Panc1 (cell line): ENCODE measurements around the gene LSM10. TPM values are rescaled to one million over a fixed set of nuclear protein-coding genes. Genes with fewer than 3 reads are reported as not detected.
A peak's percentile ranks its signal among the peaks of the same experiment; 100 is the strongest.

Experiments used
- ATAC-seq: fragments of 200-7000 bp; cut with Tn5 transposase; 2 replicates; pipeline ENCODE4 v1.9.1; 2020; ENCODE audit warnings: mild to moderate bottlenecking, moderate library complexity
- BruUV-seq: library from RNA; stranded (reverse); fragments of 400-500 nt; replicated peaks from 2 replicates; lab custom pipeline; 2021; lab: Mats Ljungman, UMichigan
- CTCF ChIA-PET: fragments of 300-600 bp; sonication (Branson Sonifier 250); formaldehyde crosslinking; loops from one replicate; lab custom pipeline; 2022; ENCODE audit warnings: antibody characterized with exemption; lab: Charles Lee
- POLR2A ChIA-PET: fragments of 300-600 bp; sonication (Branson Sonifier 250); formaldehyde crosslinking; loops from one replicate; lab custom pipeline; 2022; ENCODE audit warnings: antibody characterized with exemption; lab: Charles Lee
- DNase-seq: peaks from one replicate; pipeline ENCODE4 v3.0.0-alpha.2; 2010; ENCODE audit warnings: low read depth, low spot score
- H3K27ac ChIP-seq: 2 replicates; pipeline ENCODE4 v1.5.1; 2011; ENCODE audit warnings: mild to moderate bottlenecking, low read length, inconsistent platforms
- H3K27me3 ChIP-seq: fragments of 200-500 bp; sonication (Bioruptor generic); 2 replicates; pipeline ENCODE4 v1.6.0; 2014; ENCODE audit warnings: low read length, inconsistent platforms; ENCODE audit not compliant: control insufficient read depth, insufficient read depth
- H3K36me3 ChIP-seq: fragments of 200-500 bp; sonication (Bioruptor generic); 2 replicates; pipeline ENCODE4 v1.5.1; 2014; ENCODE audit warnings: inconsistent platforms, mild to moderate bottlenecking, low read length, moderate library complexity; ENCODE audit not compliant: control insufficient read depth, insufficient read depth
- H3K4me1 ChIP-seq: 2 replicates; pipeline ENCODE4 v1.5.1; 2011; ENCODE audit warnings: inconsistent platforms, mild to moderate bottlenecking, low read length, moderate library complexity; ENCODE audit not compliant: control insufficient read depth, insufficient read depth
- H3K4me3 ChIP-seq, 2 experiments: 2 replicates each; pipeline ENCODE4 v1.5.1; 2011 to 2012; ENCODE audit warnings: low read depth in 2 of 2, low read length in 2 of 2, mild to moderate bottlenecking in 2 of 2, inconsistent platforms in 1 of 2, moderate library complexity in 1 of 2
- H3K9me3 ChIP-seq: fragments of 200-500 bp; sonication (Bioruptor generic); 2 replicates; pipeline ENCODE4 v1.5.1; 2014; ENCODE audit warnings: low read depth, mild to moderate bottlenecking, inconsistent platforms, low read length, moderate library complexity; ENCODE audit not compliant: control insufficient read depth, insufficient read depth
- POLR2AphosphoS5 ChIP-seq: IDR thresholded peaks from 2 replicates; pipeline ENCODE4 v1.6.1; 2012; ENCODE audit warnings: mild to moderate bottlenecking, low read depth, low read length, moderate library complexity
- REST ChIP-seq, 2 experiments: IDR thresholded peaks; 2 replicates each; pipeline ENCODE4 v1.6.1; 2011 to 2012; ENCODE audit warnings: low read depth in 2 of 2, control low read depth in 1 of 2, low read length in 1 of 2, mild to moderate bottlenecking in 1 of 2, moderate library complexity in 1 of 2; ENCODE audit not compliant: insufficient read depth in 1 of 2
- SIN3A ChIP-seq: IDR thresholded peaks from 2 replicates; pipeline ENCODE4 v1.6.1; 2012; ENCODE audit warnings: low read depth, mild to moderate bottlenecking, low read length, moderate library complexity, borderline replicate concordance; ENCODE audit not compliant: insufficient read depth
- TCF7L2 ChIP-seq: IDR thresholded peaks from 2 replicates; pipeline ENCODE4 v1.6.1; 2011; ENCODE audit warnings: mild to moderate bottlenecking, low read depth, low read length, inconsistent platforms
- in situ Hi-C: cut with HindIII; loops from 2 replicates; pipeline ENCODE4 v1.10.0; 2016; ENCODE audit warnings: low sequenced_read_pairs, low pct_unique_long_range_greater_than_20kb
- intact Hi-C: fragments of 100-400 bp; cut with micrococcal nuclease; formaldehyde crosslinking; loops from one replicate; pipeline ENCODE4 v1.10.0; 2022; ENCODE audit not compliant: unreplicated experiment
- total RNA-seq: library from RNA; stranded (reverse); gene quantifications from one replicate; pipeline ENCODE4 v1.2.1, GENCODE V29; 2021; ENCODE audit not compliant: unreplicated experiment
- TF ChIP-seq, protein P1 (sequence below): fragments of 450-650 bp; IDR thresholded peaks from 2 replicates; pipeline ENCODE4 v1.5.1; 2017; ENCODE audit warnings: mild to moderate bottlenecking

The LSM10 gene
- total RNA-seq, 1 experiment from 2014 or later = 53.7 TPM

- CTCF ChIA-PET = no interaction called here
- BruUV-seq = no TSS peak
These were observed 14.3 kb upstream of the LSM10 start for GRCh38 chr1:36411674-36412648.

DNA sequence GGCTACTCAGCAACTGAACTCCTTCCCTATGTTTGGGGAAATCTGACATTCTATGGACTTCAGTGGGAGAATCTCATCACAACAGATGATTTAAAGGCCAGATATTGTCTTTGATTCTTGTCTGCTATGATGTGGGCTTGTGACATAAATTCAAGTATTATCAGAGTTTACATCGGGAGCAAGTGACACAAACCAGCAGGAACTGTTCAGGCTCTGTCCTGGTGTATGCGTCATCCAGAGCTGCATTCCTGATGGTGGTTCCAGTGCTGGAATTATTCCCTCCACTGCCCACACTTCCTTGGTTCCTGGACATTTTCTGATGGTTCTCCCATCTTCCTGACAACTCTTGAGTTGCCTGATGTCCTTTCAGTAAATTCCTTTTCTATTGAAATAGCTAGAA lies 10.8 kb upstream of the LSM10 start:
- in situ Hi-C loops = no loop called here
- no peak for TF ChIP-seq POLR2AphosphoS5
- TF ChIP-seq, protein P1, sequence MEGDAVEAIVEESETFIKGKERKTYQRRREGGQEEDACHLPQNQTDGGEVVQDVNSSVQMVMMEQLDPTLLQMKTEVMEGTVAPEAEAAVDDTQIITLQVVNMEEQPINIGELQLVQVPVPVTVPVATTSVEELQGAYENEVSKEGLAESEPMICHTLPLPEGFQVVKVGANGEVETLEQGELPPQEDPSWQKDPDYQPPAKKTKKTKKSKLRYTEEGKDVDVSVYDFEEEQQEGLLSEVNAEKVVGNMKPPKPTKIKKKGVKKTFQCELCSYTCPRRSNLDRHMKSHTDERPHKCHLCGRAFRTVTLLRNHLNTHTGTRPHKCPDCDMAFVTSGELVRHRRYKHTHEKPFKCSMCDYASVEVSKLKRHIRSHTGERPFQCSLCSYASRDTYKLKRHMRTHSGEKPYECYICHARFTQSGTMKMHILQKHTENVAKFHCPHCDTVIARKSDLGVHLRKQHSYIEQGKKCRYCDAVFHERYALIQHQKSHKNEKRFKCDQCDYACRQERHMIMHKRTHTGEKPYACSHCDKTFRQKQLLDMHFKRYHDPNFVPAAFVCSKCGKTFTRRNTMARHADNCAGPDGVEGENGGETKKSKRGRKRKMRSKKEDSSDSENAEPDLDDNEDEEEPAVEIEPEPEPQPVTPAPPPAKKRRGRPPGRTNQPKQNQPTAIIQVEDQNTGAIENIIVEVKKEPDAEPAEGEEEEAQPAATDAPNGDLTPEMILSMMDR = no peak
- TF ChIP-seq SIN3A = no peak
- no peak for TF ChIP-seq TCF7L2
- TF ChIP-seq REST (IDR thresholded peaks at IDR 0.05; ENCODE audit: insufficient read depth in 1 of 2, low read depth in 2 of 2, low read length in 1 of 2) = no peak
- ChIA-PET CTCF (interaction anchor here (0.7 to 0.8 kb wide), 2 partner anchors 13 to 86 kb away, joined by 4 to 6 read pairs; no protein-coding TSS in a partner anchor), POLR2A (interaction anchor here (0.5 kb wide), 1 partner anchor 216 kb away, joined by 3 read pairs; no protein-coding TSS in a partner anchor)
- no TSS peak for BruUV-seq
- intact Hi-C loops = no loop called here
- H3K4me1 ChIP-seq = no peaks in the 10 kb centered on the region
- no peak for DNase-seq
- H3K36me3 ChIP-seq = no peaks in the 10 kb centered on the region
- no peak overlapping the region for H3K4me3 ChIP-seq
- ATAC-seq = peak; percentile 76
- no peak overlapping the region for H3K27ac ChIP-seq
- H3K9me3 ChIP-seq = no peaks in the 10 kb centered on the region
- H3K27me3 ChIP-seq = no peaks in the 10 kb centered on the region

More at GRCh38 chr1:36411674-36412648, 14.3 kb upstream of the LSM10 start:
- TF ChIP-seq POLR2AphosphoS5 = no peak
- TF ChIP-seq REST (IDR thresholded peaks at IDR 0.05; ENCODE audit: insufficient read depth in 1 of 2, low read depth in 2 of 2, low read length in 1 of 2) = no peak
- no peak for DNase-seq
- H3K9me3 ChIP-seq = no peaks in the 10 kb centered on the region
- H3K27ac ChIP-seq = no peak overlapping the region
- no peaks in the 10 kb centered on the region for H3K27me3 ChIP-seq
- in situ Hi-C loops = no loop called here
- no peaks in the 10 kb centered on the region for H3K36me3 ChIP-seq
- POLR2A ChIA-PET = interaction anchor here (0.5 to 0.6 kb wide), 2 partner anchors 20 to 265 kb away, joined by 7 to 13 read pairs; no protein-coding TSS in a partner anchor
- intact Hi-C loops = no loop called here
- H3K4me3 ChIP-seq = no peak overlapping the region
- no peaks in the 10 kb centered on the region for H3K4me1 ChIP-seq
- ATAC-seq = no peak
